ENCODE data around the gene PPP2CA. TPM values are rescaled to one million over a fixed set of nuclear protein-coding genes. Genes with fewer than 3 reads are reported as not detected.

PPP2CA gene
- total and polyA plus RNA-seq, 2 of the 8 experiments (the other 6 are each of a cell fraction or from before 2014, with no cell fraction given), result 75.0 to 205 TPM

GRCh38 chr5:134245101-134245604 is 19.3 kb upstream of the PPP2CA start:
- Histone ChIP-seq H3K4me1 (replicated peaks in 1 of 4; ENCODE audit: control insufficient read depth in 3 of 4, insufficient read depth in 4 of 4, low read length in 3 of 4) (peaks cover 8 to 24% (median 21%) of the 10 kb centered on the region in 4 experiments; a peak in 6 of 7 replicates), H4K5ac (ENCODE audit: insufficient read length, low read depth, low read length) (no peak overlapping the region), H2BK20ac (ENCODE audit: low read length) (no peak overlapping the region), H2BK5ac (ENCODE audit: low read depth, low read length) (peak overlapping the region; percentile 79), H4K8ac (ENCODE audit: extremely low read depth, insufficient read depth, low read length) (no peak overlapping the region), H3K79me2 (ENCODE audit: control insufficient read depth in 1 of 2, insufficient read depth in 2 of 2, low read length in 2 of 2) (no peaks in the 10 kb centered on the region), H2AK5ac (ENCODE audit: low read depth, low read length) (no peak overlapping the region), H3K18ac (ENCODE audit: extremely low read depth, low read length) (peak overlapping the region; percentile 10; the same call in 1 of the 2 replicates), H4K91ac (replicated peaks; ENCODE audit: insufficient read length, low read length) (peak overlapping the region; percentile 17), H3K4me2 (ENCODE audit: insufficient read depth in 1 of 2, low read depth in 2 of 2, low read length in 2 of 2) (peak overlapping the region; percentile 51 to 78), H2BK120ac (replicated peaks; ENCODE audit: low read depth, low read length) (peak overlapping the region; percentile 67), H2AFZ (ENCODE audit: low read length) (peak overlapping the region; percentile 93; the same call in 1 of the 2 replicates), H3K56ac (replicated peaks; ENCODE audit: insufficient read length, low read depth, low read length) (no peak overlapping the region), H4K20me1 (replicated peaks in 1 of 2; ENCODE audit: control insufficient read depth in 1 of 2, insufficient read depth in 2 of 2, low read length in 2 of 2) (no peaks in the 10 kb centered on the region), H3K23ac (ENCODE audit: insufficient read length) (no peak overlapping the region), H3K36me3 (ENCODE audit: control insufficient read depth in 2 of 4, insufficient read depth in 4 of 4, low read length in 3 of 4) (no peaks in the 10 kb centered on the region), H3K9ac (replicated peaks in 1 of 4; ENCODE audit: extremely low read depth in 1 of 4, low read depth in 3 of 4, low read length in 3 of 4) (peak overlapping the region in 1 of 4 experiments; percentile 6; a peak in 1 of 7 replicates), H3K4me3 (ENCODE audit: extremely low read depth in 1 of 4, insufficient read depth in 2 of 4, low read depth in 3 of 4, low read length in 4 of 4) (no peak overlapping the region), H3K27me3 (replicated peaks in 1 of 4; ENCODE audit: control insufficient read depth in 3 of 4, extremely low read depth in 1 of 4, insufficient read depth in 3 of 4, low read length in 3 of 4) (no peaks in the 10 kb centered on the region), H3K14ac (ENCODE audit: insufficient read length) (no peak overlapping the region), H3K23me2 (ENCODE audit: low read depth, low read length) (no peaks in the 10 kb centered on the region), H3K4ac (replicated peaks; ENCODE audit: insufficient read length, low read depth, low read length) (no peak overlapping the region), H2BK15ac (ENCODE audit: low read length) (no peak overlapping the region), H3K27ac (ENCODE audit: low read depth, low read length) (no peak overlapping the region), H3K9me3 (ENCODE audit: insufficient read depth in 2 of 2, low read depth in 1 of 2, low read length in 1 of 2) (no peaks in the 10 kb centered on the region), H3K79me1 (ENCODE audit: low read depth, low read length) (no peaks in the 10 kb centered on the region), H2BK12ac (ENCODE audit: low read depth, low read length) (peak overlapping the region; percentile 13; the same call in 1 of the 2 replicates)
- DNase-seq (ENCODE audit: low read depth in 1 of 2, low spot score in 2 of 2) (no peak), FAIRE-seq (no peak)
- 49% methylated on average over 8 of the region's 8 CpGs; no CpG with 5 or more reads in 1 of the 2 experiments for WGBS, 2 experiments (ENCODE audit: extremely low coverage in 1 of 2, insufficient coverage in 1 of 2, insufficient read length in 1 of 2, insufficient replicate concordance in 2 of 2, low coverage in 1 of 2, low lambda C conversion rate in 2 of 2, missing lambda C conversion rate in 1 of 2)
- TF ChIP-seq JUND (IDR thresholded peaks at IDR 0.05; ENCODE audit: low read length) (0 out of 2 replicates have a peak, but pooled peaks have one; percentile 32), SP2 (IDR thresholded peaks at IDR 0.05; ENCODE audit: low read length) (no peak)
- ChIA-PET CTCF (ENCODE audit: partially characterized antibody) (interaction anchor here (0.6 to 2.5 kb wide), 4 partner anchors 19 to 224 kb away, joined by 3 to 9 read pairs (median 6); partner anchors contain the start of gene PPP2CA), POLR2A (ENCODE audit: partially characterized antibody) (interaction anchor here (1.0 to 2.2 kb wide), 4 partner anchors 11 to 69 kb away, joined by 3 to 18 read pairs (median 6); partner anchors contain the start of gene PPP2CA)
